DND-41 (cell line): ENCODE measurements around the gene SAT1.

Source experiments
- ATAC-seq: fragments of 200-7000 bp; cut with Tn5 transposase; 3 replicates; pipeline ENCODE4 v1.9.1; 2021; ENCODE audit warnings: low read depth; ENCODE audit not compliant: insufficient read depth
- DNase-seq: peaks from one replicate; pipeline ENCODE4 v3.0.0-alpha.2; 2020
- H2AFZ ChIP-seq: 2 replicates; pipeline ENCODE4 v1.6.0; 2012; ENCODE audit warnings: low read depth, low read length
- H3K27ac ChIP-seq: 2 replicates; pipeline ENCODE4 v1.5.1; 2012; ENCODE audit warnings: low read length, inconsistent platforms
- H3K27me3 ChIP-seq: fragments of 200-600 bp; sonication (generic); 2 replicates; pipeline ENCODE4 v1.6.0; 2012; ENCODE audit warnings: low read length, mild to moderate bottlenecking, inconsistent platforms; ENCODE audit not compliant: insufficient read depth, poor library complexity
- H3K36me3 ChIP-seq: 2 replicates; pipeline ENCODE4 v1.5.1; 2012; ENCODE audit warnings: low read length, inconsistent platforms; ENCODE audit not compliant: insufficient read depth
- H3K4me1 ChIP-seq: 2 replicates; pipeline ENCODE4 v1.5.1; 2012; ENCODE audit warnings: mild to moderate bottlenecking, low read length; ENCODE audit not compliant: insufficient read depth
- H3K4me2 ChIP-seq: 2 replicates; pipeline ENCODE4 v1.6.0; 2012; ENCODE audit warnings: mild to moderate bottlenecking, moderate library complexity, low read length, inconsistent platforms; ENCODE audit not compliant: insufficient read depth
- H3K4me3 ChIP-seq, 2 experiments: fragments of 200-600 bp in 1 of 2; shearing (Covaris generic) in 1 of 2; 2 replicates each; pipeline ENCODE4 v1.5.1; 2012 to 2016; ENCODE audit warnings: inconsistent platforms in 2 of 2, low read length in 2 of 2, mild to moderate bottlenecking in 2 of 2, low read depth in 1 of 2, moderate library complexity in 1 of 2
- H3K79me2 ChIP-seq: 2 replicates; pipeline ENCODE4 v1.6.0; 2012; ENCODE audit warnings: low read length, inconsistent platforms; ENCODE audit not compliant: insufficient read depth
- H3K9ac ChIP-seq: 2 replicates; pipeline ENCODE4 v1.6.0; 2012; ENCODE audit warnings: low read depth, mild to moderate bottlenecking, inconsistent platforms, low read length, moderate library complexity
- H3K9me3 ChIP-seq: 2 replicates; pipeline ENCODE4 v1.5.1; 2012; ENCODE audit warnings: low read length, moderate library complexity, mild to moderate bottlenecking, inconsistent platforms; ENCODE audit not compliant: insufficient read depth, severe bottlenecking
- H4K20me1 ChIP-seq: 2 replicates; pipeline ENCODE4 v1.6.0; 2012; ENCODE audit warnings: low read length; ENCODE audit not compliant: insufficient read depth
- CTCF ChIP-seq: IDR thresholded peaks from 2 replicates; pipeline ENCODE4 v1.5.1; 2012; ENCODE audit warnings: borderline replicate concordance, low read length, moderate library complexity, mild to moderate bottlenecking; ENCODE audit not compliant: poor library complexity, severe bottlenecking; ENCODE audit errors: extremely low read depth
- EZH2 ChIP-seq: IDR thresholded peaks from 3 replicates; pipeline ENCODE4 v1.6.1; 2012; ENCODE audit warnings: borderline replicate concordance, low read depth, mild to moderate bottlenecking, moderate library complexity, low read length, inconsistent platforms; ENCODE audit not compliant: severe bottlenecking

The SAT1 gene

GRCh38 chrX:23789386-23790154, 6.6 kb downstream of the SAT1 start:
- TF ChIP-seq CTCF, result no peak
- TF ChIP-seq EZH2, result no peak
- no peak for ATAC-seq
- H3K27me3 ChIP-seq, result no peaks in the 10 kb centered on the region
- peaks cover 6% of the 10 kb centered on the region for H3K4me1 ChIP-seq
- no peak overlapping the region for H3K4me2 ChIP-seq
- H3K79me2 ChIP-seq, result no peaks in the 10 kb centered on the region
- no peaks in the 10 kb centered on the region for H4K20me1 ChIP-seq
- DNase-seq, result no peak
- H3K27ac ChIP-seq, result no peak overlapping the region
- H3K9ac ChIP-seq, result no peak overlapping the region
- H3K36me3 ChIP-seq, result peaks cover 10% of the 10 kb centered on the region
- H3K4me3 ChIP-seq, result no peak overlapping the region
- H3K9me3 ChIP-seq, result no peaks in the 10 kb centered on the region
- no peak overlapping the region for H2AFZ ChIP-seq

DNA sequence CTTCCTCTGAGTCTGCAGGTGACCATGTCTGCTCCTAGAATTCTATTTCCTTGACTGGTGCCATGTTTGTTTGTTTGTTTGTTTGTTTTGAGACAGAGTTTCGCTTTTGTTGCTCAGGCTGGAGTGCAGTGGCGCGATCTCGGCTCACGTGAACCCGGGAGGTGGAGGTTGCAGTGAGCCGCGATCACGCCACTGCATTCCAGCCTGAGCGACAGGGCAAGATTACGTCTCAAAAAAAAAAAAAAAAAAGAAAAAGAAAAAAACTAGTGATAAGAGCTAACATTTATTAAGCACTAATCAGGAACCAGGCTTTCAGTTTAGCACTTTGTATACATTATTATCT, 7.2 kb downstream of the SAT1 start:
- ATAC-seq (no peak), DNase-seq (no peak)
- no peaks in the 10 kb centered on the region for H3K79me2 ChIP-seq
- H3K9ac ChIP-seq, result no peak overlapping the region
- no peak overlapping the region for H3K4me3 ChIP-seq
- H4K20me1 ChIP-seq, result no peaks in the 10 kb centered on the region
- TF ChIP-seq CTCF, result no peak
- TF ChIP-seq EZH2, result no peak
- no peaks in the 10 kb centered on the region for H3K9me3 ChIP-seq
- no peak overlapping the region for H2AFZ ChIP-seq
- H3K36me3 ChIP-seq, result peaks cover 6% of the 10 kb centered on the region; the same call in 1 of the 2 replicates
- H3K27me3 ChIP-seq, result no peaks in the 10 kb centered on the region
- H3K27ac ChIP-seq, result no peak overlapping the region
- peaks cover under 1% of the 10 kb centered on the region for H3K4me1 ChIP-seq
- H3K4me2 ChIP-seq, result no peak overlapping the region

DNA sequence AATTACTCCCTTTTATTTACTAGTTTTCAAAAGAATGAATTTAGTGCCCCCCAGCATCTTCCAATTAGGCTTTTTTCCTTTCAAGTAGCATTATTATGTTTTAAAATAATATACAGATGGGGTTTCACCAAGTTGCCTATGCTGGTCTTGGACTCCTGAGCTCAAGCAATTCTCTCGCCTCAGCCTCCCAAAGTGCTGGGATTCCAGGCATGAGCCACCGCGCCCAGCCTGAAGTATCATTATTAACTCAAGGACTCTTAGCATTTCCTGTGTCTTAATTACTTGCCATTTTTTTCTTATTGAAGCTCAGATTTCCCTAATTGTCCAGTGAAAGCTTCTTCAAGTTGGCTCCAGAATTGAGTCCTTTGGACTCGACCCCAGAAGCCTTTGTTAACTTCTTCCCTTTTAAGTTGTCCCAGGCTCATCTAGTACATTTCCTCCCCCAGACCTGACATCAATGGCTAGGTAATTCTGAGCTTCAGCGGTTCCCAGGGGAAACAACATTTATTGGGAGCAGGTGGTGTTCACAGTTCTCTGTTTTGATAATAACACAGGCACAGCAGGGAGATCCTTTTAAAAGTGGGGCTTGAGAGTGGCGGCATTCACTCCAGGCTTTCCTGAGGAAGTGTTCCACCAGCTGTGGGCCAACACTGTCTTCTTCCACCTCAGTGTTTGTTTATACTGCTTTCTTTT, 10.0 kb downstream of the SAT1 start:
- no peak overlapping the region for H3K4me3 ChIP-seq

More for the DNA sequence above, 10.0 kb downstream of the SAT1 start:
- Histone ChIP-seq H3K4me2 (no peak overlapping the region), H4K20me1 (no peaks in the 10 kb centered on the region), H3K79me2 (no peaks in the 10 kb centered on the region), H3K27me3 (no peaks in the 10 kb centered on the region), H3K9me3 (no peaks in the 10 kb centered on the region), H3K36me3 (no peaks in the 10 kb centered on the region), H2AFZ (no peak overlapping the region), H3K27ac (no peak overlapping the region), H3K9ac (no peak overlapping the region), H3K4me1 (no peaks in the 10 kb centered on the region)
- no peak for TF ChIP-seq CTCF
- no peak for TF ChIP-seq EZH2
- ATAC-seq, result no peak
- no peak for DNase-seq
